Measurements from ENCODE around the gene PTPN14. TPM values are rescaled to one million over a fixed set of nuclear protein-coding genes. Genes with fewer than 3 reads are reported as not detected.

Gene PTPN14
- total RNA-seq, 1 experiment from 2014 or later: 76.4 TPM

DNA sequence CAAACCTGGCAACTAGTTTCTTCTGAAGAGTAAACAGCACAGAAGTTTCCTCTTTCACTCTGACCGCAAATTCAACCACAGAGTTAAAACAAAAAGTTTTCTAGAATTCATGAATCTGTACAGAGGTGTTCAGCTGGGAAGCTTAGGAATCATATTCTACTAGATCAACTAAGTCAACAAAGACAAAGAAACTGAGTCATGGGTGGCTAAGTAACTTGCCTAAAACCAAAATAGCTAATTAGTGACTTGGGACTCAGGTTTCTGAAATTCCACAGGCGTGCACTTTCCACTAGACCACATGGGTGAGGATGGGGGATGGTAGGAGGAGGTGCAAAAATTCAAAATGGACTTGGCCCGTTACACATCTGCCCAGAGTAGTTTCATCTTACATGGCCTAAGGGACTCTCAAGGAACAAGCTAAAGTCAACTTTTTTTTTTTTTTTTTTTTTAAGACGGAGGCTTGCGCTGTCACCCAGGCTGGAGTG, 25.8 kb downstream of the PTPN14 start:
- Histone ChIP-seq H3K18ac (ENCODE audit: insufficient read length, low read depth, low read length) (no peak overlapping the region), H2AK5ac (ENCODE audit: insufficient read length, low read length) (no peak overlapping the region), H3K56ac (ENCODE audit: insufficient read length, low read depth, low read length) (no peak overlapping the region), H2BK20ac (ENCODE audit: low read depth, low read length, poor library complexity, severe bottlenecking) (no peak overlapping the region), H2BK12ac (ENCODE audit: insufficient read length, low read depth, low read length) (no peak overlapping the region), H2BK5ac (ENCODE audit: insufficient read length, low read length) (no peak overlapping the region), H2AFZ (ENCODE audit: low read length) (no peak overlapping the region), H3K4me1 (ENCODE audit: insufficient read depth, low read length) (peaks cover 3% of the 10 kb centered on the region), H3K4me2 (ENCODE audit: insufficient read depth, insufficient read length, low read length) (no peak overlapping the region), H3K79me2 (ENCODE audit: insufficient read depth, low read length) (peaks cover 19% of the 10 kb centered on the region; the same call in 1 of the 2 replicates), H3K14ac (ENCODE audit: insufficient read depth, low read length) (no peak overlapping the region), H4K8ac (replicated peaks; ENCODE audit: insufficient read length, low read depth, low read length) (no peak overlapping the region), H3K23ac (ENCODE audit: insufficient read length, low read depth, low read length) (no peak overlapping the region), H2BK15ac (ENCODE audit: low read depth, low read length) (no peak overlapping the region), H3K27me3 (ENCODE audit: insufficient read depth, low read length) (no peaks in the 10 kb centered on the region), H4K91ac (ENCODE audit: insufficient read length, low read depth, low read length) (no peak overlapping the region), H3K4ac (ENCODE audit: low read depth, low read length) (no peak overlapping the region), H3K27ac (ENCODE audit: insufficient read length, low read depth, low read length) (no peak overlapping the region), H2BK120ac (ENCODE audit: low read depth, low read length, poor library complexity, severe bottlenecking) (no peak overlapping the region), H3K23me2 (ENCODE audit: insufficient read length, low read depth, low read length, poor library complexity, severe bottlenecking) (no peaks in the 10 kb centered on the region), H3T11ph (ENCODE audit: low read length) (no peak overlapping the region), H4K5ac (ENCODE audit: insufficient read length, low read depth, low read length) (no peak overlapping the region), H3K9ac (ENCODE audit: extremely low read depth, insufficient read length, low read length) (no peak overlapping the region), H3K9me3 (ENCODE audit: control insufficient read depth, low read depth, low read length) (no peaks in the 10 kb centered on the region), H3K79me1 (ENCODE audit: insufficient read depth, low read depth, low read length, poor library complexity, severe bottlenecking) (peaks cover 8% of the 10 kb centered on the region), H4K20me1 (ENCODE audit: control insufficient read depth, insufficient read depth, insufficient read length) (no peaks in the 10 kb centered on the region)
- Mint-ChIP-seq H3K36me3 (ENCODE audit: insufficient read depth in 1 of 3, low read depth in 3 of 3) (no peaks in the 10 kb centered on the region), H3K4me1 (peaks cover 25 to 35% of the 10 kb centered on the region in 2 experiments), H3K27ac (peak overlapping the region in 2 of 3 experiments; percentile 7 to 25; a peak in 2 of 7 replicates), H3K27me3 (ENCODE audit: low read depth) (no peaks in the 10 kb centered on the region), H3K9me3 (no peaks in the 10 kb centered on the region), H3K4me3 (no peak overlapping the region)
- TF ChIP-seq, protein P1, sequence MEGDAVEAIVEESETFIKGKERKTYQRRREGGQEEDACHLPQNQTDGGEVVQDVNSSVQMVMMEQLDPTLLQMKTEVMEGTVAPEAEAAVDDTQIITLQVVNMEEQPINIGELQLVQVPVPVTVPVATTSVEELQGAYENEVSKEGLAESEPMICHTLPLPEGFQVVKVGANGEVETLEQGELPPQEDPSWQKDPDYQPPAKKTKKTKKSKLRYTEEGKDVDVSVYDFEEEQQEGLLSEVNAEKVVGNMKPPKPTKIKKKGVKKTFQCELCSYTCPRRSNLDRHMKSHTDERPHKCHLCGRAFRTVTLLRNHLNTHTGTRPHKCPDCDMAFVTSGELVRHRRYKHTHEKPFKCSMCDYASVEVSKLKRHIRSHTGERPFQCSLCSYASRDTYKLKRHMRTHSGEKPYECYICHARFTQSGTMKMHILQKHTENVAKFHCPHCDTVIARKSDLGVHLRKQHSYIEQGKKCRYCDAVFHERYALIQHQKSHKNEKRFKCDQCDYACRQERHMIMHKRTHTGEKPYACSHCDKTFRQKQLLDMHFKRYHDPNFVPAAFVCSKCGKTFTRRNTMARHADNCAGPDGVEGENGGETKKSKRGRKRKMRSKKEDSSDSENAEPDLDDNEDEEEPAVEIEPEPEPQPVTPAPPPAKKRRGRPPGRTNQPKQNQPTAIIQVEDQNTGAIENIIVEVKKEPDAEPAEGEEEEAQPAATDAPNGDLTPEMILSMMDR (conservative IDR thresholded peaks at IDR 0.05): no peak
- no CpG with 5 or more reads among the region's 5 CpGs for WGBS (ENCODE audit: extremely low coverage, insufficient read length, low lambda C conversion rate)
- DNase-seq: no peak
